Mononuclear cell (primary cell): ENCODE measurements around the gene TPRA1. TPM values are rescaled to one million over a fixed set of nuclear protein-coding genes. Genes with fewer than 3 reads are reported as not detected.

Experiments used
- H3K27me3 ChIP-seq: 2 replicates; pipeline ENCODE4 v1.6.0; 2011; ENCODE audit warnings: low read length, control low read depth; ENCODE audit not compliant: insufficient read depth
- H3K4me1 ChIP-seq: 2 replicates; pipeline ENCODE4 v1.5.1; 2011; ENCODE audit warnings: mild to moderate bottlenecking, low read length, control low read depth; ENCODE audit not compliant: insufficient read depth
- H3K4me3 ChIP-seq: 2 replicates; pipeline ENCODE4 v1.5.1; 2011; ENCODE audit warnings: mild to moderate bottlenecking, low read length, moderate library complexity
- H3K9me3 ChIP-seq: 2 replicates; pipeline ENCODE4 v1.5.1; 2011; ENCODE audit warnings: low read depth, mild to moderate bottlenecking, control low read depth, low read length
- total RNA-seq: library from RNA; depleted of rRNA; stranded (reverse); fragments of >200 nt; gene quantifications from one replicate; pipeline ENCODE4 v1.2.3, GENCODE V29; 2012

TPRA1 gene
- total RNA-seq, 1 donor: 9.3 TPM

GRCh38 chr3:127545216-127545615 is 45.3 kb downstream of the TPRA1 start:
- Histone ChIP-seq H3K4me3 (no peak overlapping the region), H3K4me1 (peaks cover 13% of the 10 kb centered on the region), H3K9me3 (no peaks in the 10 kb centered on the region), H3K27me3 (no peaks in the 10 kb centered on the region)

DNA sequence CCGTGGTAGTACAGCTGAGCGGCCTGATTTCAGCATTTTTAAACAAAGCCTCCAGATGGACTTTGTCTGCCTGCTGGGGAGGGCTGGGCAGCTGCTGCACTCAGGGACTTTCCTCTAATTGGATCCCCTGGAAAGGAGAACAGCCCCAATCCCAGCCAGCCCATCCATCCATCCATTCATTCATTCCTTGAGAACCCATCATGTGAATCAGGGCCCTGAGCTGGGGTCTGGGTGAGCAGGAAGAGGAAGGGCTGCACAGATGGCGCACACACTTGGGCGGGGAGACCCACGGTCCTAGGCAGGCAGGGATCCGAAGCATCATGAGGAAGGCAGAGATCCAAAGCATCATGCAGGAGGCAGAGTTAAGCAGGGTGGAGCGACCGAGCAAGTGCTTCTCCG is 45.7 kb downstream of the TPRA1 start:
- H3K9me3 ChIP-seq: no peaks in the 10 kb centered on the region
- H3K4me1 ChIP-seq: peaks cover 13% of the 10 kb centered on the region
- no peaks in the 10 kb centered on the region for H3K27me3 ChIP-seq
- H3K4me3 ChIP-seq: no peak overlapping the region

GRCh38 chr3:127544192-127544802 is 46.2 kb downstream of the TPRA1 start:
- Histone ChIP-seq H3K4me1 (peaks cover 13% of the 10 kb centered on the region), H3K27me3 (no peaks in the 10 kb centered on the region), H3K4me3 (no peak overlapping the region), H3K9me3 (no peaks in the 10 kb centered on the region)

GRCh38 chr3:127543441-127543840 is 47.1 kb downstream of the TPRA1 start:
- Histone ChIP-seq H3K4me3 (no peak overlapping the region), H3K27me3 (no peaks in the 10 kb centered on the region), H3K9me3 (no peaks in the 10 kb centered on the region), H3K4me1 (peaks cover 12% of the 10 kb centered on the region)

DNA sequence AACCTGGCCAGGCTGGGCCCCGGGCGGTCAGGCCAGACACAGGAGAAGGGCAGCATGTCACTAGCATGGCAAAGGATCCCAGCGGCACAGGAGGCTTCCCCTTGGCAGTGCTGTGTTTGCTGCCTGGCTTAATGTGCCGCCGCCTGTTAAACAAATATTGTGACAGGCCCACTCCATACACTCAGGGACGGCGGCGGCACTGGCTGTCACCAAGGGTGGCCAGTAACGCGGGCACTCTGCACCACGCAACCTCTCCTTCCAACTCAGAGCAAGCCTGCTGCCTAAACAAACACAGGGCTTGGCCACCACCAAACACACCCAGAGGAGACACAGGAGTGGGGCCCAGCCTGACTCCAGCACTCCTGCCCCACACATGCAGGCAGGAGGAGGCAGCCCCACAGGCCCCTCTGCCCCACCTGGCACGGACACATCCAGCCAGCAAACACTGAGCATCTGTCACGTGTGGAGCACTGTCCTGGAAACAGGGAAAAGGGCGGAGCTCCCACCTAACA is 48.0 kb downstream of the TPRA1 start:
- H3K4me3 ChIP-seq: no peak overlapping the region
- peaks cover 6% of the 10 kb centered on the region for H3K4me1 ChIP-seq
- no peaks in the 10 kb centered on the region for H3K27me3 ChIP-seq
- no peaks in the 10 kb centered on the region for H3K9me3 ChIP-seq

DNA sequence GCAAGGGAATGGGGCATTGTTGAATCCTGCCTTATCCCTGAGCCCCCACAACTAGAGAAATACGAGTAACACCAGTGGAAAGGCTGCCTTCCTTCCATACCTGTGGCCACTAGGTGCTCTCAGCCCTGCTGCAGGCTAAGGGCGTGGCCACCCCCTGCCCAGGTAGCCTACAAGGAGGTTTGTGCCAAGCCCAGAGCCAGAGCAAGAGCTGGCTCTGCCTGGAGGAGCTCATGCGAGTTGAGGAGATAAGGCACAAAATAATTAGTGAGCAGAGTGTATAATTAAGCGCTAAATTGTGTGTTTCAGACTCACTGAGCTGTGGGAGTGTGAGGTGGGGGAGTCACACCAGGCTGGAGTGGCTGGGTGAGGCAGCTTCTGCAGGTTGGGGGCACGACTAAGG is 49.2 kb downstream of the TPRA1 start:
- Histone ChIP-seq H3K4me1 (no peaks in the 10 kb centered on the region), H3K4me3 (no peak overlapping the region), H3K9me3 (no peaks in the 10 kb centered on the region), H3K27me3 (no peaks in the 10 kb centered on the region)

- Histone ChIP-seq H3K4me1 (no peaks in the 10 kb centered on the region), H3K27me3 (no peaks in the 10 kb centered on the region), H3K9me3 (no peaks in the 10 kb centered on the region), H3K4me3 (no peak overlapping the region)
Observed at GRCh38 chr3:127539366-127540060, 51.0 kb downstream of the TPRA1 start.

DNA sequence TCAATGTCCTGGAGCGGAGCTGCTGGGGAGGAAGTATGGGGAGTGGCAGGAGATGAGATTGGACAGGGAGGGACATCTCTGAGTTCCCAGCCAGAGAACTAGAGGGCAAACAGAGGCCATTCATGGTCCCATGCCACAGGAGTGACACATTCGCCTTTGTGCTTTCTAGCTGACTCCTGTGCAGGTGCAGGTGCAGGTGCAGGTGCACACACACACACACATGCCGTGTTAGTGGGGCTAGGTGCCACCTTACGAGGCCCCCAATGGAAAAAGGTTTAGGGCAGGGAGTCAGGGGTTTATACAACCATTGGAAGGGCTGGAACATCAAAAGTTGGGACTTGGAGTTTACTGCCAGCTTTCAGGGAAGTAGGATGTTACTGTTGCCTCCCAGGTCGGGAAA is 52.0 kb downstream of the TPRA1 start:
- H3K27me3 ChIP-seq: no peaks in the 10 kb centered on the region
- no peaks in the 10 kb centered on the region for H3K9me3 ChIP-seq
- H3K4me1 ChIP-seq: no peaks in the 10 kb centered on the region
- H3K4me3 ChIP-seq: no peak overlapping the region

DNA sequence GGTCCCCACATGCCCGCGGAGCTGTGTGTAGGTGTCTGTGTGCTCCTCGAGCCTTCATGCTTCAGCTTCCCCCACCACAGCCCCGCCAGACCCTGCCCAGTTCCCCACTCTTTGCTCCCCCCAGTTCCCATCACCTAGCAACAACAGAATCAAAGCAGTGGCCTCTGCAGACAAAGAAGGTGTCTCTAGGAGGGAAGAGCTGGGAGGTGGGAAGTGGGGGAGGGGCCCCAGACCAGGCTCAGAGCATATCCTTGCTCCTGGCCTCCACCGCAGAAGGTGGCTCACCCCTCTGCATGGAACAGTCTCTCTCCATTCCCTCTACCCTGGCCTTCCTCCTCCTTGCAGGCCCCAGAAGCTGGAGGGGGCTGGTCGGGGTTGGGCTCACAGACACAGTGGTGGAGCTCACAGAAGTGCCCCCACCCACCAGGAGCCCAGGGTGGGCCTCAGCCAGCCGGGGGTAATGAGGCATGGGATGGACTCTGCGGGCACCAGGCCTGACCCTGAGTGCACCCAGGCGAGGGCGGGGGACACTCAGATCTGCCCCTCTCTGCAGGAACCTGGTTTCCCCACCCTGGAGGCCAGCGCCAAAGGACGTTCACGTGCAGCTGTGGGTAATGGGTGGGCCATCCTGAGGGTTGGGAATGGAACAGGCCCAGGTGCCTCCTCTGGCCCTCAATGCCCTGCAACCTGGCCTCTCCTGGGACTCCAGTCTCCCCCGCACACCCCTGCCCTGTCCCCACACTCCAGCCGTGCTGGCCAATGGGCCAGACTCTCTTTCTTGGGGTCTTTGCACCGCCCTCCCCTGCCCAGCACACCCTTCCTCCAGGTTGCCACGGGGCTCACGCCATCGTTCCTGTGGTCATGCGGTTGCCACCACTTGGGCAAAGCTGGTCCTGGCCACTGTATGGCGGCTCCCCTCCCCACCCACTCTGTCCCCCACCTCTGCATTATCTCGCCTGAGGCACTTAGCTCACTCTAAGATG is 53.4 kb downstream of the TPRA1 start:
- Histone ChIP-seq H3K27me3 (no peaks in the 10 kb centered on the region), H3K4me1 (no peaks in the 10 kb centered on the region), H3K4me3 (no peak overlapping the region), H3K9me3 (no peaks in the 10 kb centered on the region)

GRCh38 chr3:127535901-127536829 is 54.4 kb downstream of the TPRA1 start:
- Histone ChIP-seq H3K4me3 (no peak overlapping the region), H3K27me3 (no peaks in the 10 kb centered on the region), H3K4me1 (no peaks in the 10 kb centered on the region), H3K9me3 (no peaks in the 10 kb centered on the region)

GRCh38 chr3:127535106-127535785 is 55.3 kb downstream of the TPRA1 start:
- Histone ChIP-seq H3K9me3 (no peaks in the 10 kb centered on the region), H3K27me3 (no peaks in the 10 kb centered on the region), H3K4me1 (no peaks in the 10 kb centered on the region), H3K4me3 (no peak overlapping the region)

DNA sequence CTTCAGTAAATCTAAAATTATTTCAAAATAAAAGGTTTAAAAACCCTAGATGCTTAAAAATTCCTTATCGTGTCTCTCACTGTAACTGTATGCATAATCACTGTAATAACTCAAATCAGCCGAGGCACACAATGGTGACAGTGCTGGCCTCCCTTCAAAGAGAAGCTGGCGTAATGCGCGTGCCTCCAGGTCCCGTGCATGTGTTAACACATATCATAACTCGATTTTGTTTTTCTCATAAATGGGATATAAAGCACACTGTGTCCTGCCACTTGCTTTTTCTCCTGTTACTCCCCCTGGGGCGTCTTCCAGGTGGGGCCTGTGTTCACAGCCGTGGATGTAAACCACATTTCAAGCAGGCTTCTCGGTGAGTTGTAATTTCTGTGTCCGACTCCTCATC is 56.0 kb downstream of the TPRA1 start:
- H3K4me1 ChIP-seq: no peaks in the 10 kb centered on the region
- H3K9me3 ChIP-seq: no peaks in the 10 kb centered on the region
- no peaks in the 10 kb centered on the region for H3K27me3 ChIP-seq
- no peak overlapping the region for H3K4me3 ChIP-seq

- no peaks in the 10 kb centered on the region for H3K4me1 ChIP-seq
- no peak overlapping the region for H3K4me3 ChIP-seq
- no peaks in the 10 kb centered on the region for H3K27me3 ChIP-seq
- no peaks in the 10 kb centered on the region for H3K9me3 ChIP-seq
Observed at GRCh38 chr3:127534161-127534451, 56.4 kb downstream of the TPRA1 start.
